IMR-90 (cell line): ENCODE measurements around the gene COL4A2. TPM values are rescaled to one million over a fixed set of nuclear protein-coding genes. Genes with fewer than 3 reads are reported as not detected.
A peak's percentile ranks its signal among the peaks of the same experiment; 100 is the strongest.
"Not testable (repeated sequence)": the region's sequence is repeated elsewhere in the genome, so short reads cannot be mapped to it uniquely, and the experiment has no call there.

Source experiments
- ATAC-seq: fragments of 200-7000 bp; cut with Tn5 transposase; 2 replicates; pipeline ENCODE4 v1.9.1; 2020; ENCODE audit warnings: low read depth, mild to moderate bottlenecking, moderate library complexity
- BruUV-seq: library from RNA; stranded (reverse); fragments of 400-500 nt; replicated peaks from 2 replicates; lab custom pipeline; 2021; lab: Mats Ljungman, UMichigan
- CTCF ChIA-PET: fragments of 300-600 bp; formaldehyde crosslinking; extraction: SDS; loops from one replicate; lab custom pipeline; 2021; ENCODE audit warnings: antibody characterized with exemption; lab: Yijun Ruan, JAX
- POLR2A ChIA-PET: fragments of 300-600 bp; sonication (Branson Sonifier 250); formaldehyde crosslinking; loops from one replicate; lab custom pipeline; 2022; ENCODE audit warnings: antibody characterized with exemption; ENCODE audit not compliant: unreplicated experiment; lab: Charles Lee
- DNase-seq: peaks from one replicate; pipeline ENCODE4 v3.0.0; 2013
- H2AFZ ChIP-seq: replicated peaks from 2 replicates; pipeline ENCODE3; 2013; ENCODE audit warnings: low read length, mild to moderate bottlenecking; ENCODE audit not compliant: poor library complexity
- H2AK5ac ChIP-seq: 2 replicates; pipeline ENCODE4 v1.6.1; 2013; ENCODE audit warnings: low read depth, low read length, inconsistent platforms
- H2AK9ac ChIP-seq: replicated peaks from 2 replicates; pipeline ENCODE3; 2013; ENCODE audit warnings: mild to moderate bottlenecking, low read depth, low read length, moderate library complexity; ENCODE audit not compliant: poor library complexity
- H2BK120ac ChIP-seq: 2 replicates; pipeline ENCODE4 v1.6.1; 2013; ENCODE audit warnings: low read depth, low read length, inconsistent platforms
- H2BK15ac ChIP-seq: 3 replicates; pipeline ENCODE4 v1.6.1; 2013; ENCODE audit warnings: low read depth, low read length, inconsistent platforms
- H2BK20ac ChIP-seq: 2 replicates; pipeline ENCODE4 v1.6.1; 2013; ENCODE audit warnings: low read depth, mild to moderate bottlenecking, inconsistent platforms, low read length, moderate library complexity
- H2BK5ac ChIP-seq: 2 replicates; pipeline ENCODE4 v1.6.1; 2013; ENCODE audit warnings: mild to moderate bottlenecking, low read depth, low read length, inconsistent platforms; ENCODE audit not compliant: poor library complexity, severe bottlenecking
- H3K14ac ChIP-seq: replicated peaks from 2 replicates; pipeline ENCODE4 v1.6.1; 2013; ENCODE audit warnings: low read depth, low read length, inconsistent platforms
- H3K18ac ChIP-seq: 2 replicates; pipeline ENCODE4 v1.6.1; 2013; ENCODE audit warnings: low read depth, low read length, control low read depth
- H3K23ac ChIP-seq: 2 replicates; pipeline ENCODE4 v1.6.1; 2013; ENCODE audit warnings: low read depth, low read length, inconsistent platforms
- H3K27ac ChIP-seq: 2 replicates; pipeline ENCODE4 v1.5.1; 2013; ENCODE audit warnings: mild to moderate bottlenecking, control low read depth, low read length; ENCODE audit not compliant: insufficient read depth
- H3K27me3 ChIP-seq: 2 replicates; pipeline ENCODE4 v1.6.1; 2013; ENCODE audit warnings: low read length; ENCODE audit not compliant: control insufficient read depth, insufficient read depth
- H3K36me3 ChIP-seq: 2 replicates; pipeline ENCODE4 v1.6.1; 2013; ENCODE audit warnings: low read length, mixed read lengths; ENCODE audit not compliant: control insufficient read depth, insufficient read depth
- H3K4ac ChIP-seq: 2 replicates; pipeline ENCODE4 v1.6.1; 2013; ENCODE audit warnings: low read depth, low read length, inconsistent platforms
- H3K4me1 ChIP-seq: 2 replicates; pipeline ENCODE4 v1.6.1; 2013; ENCODE audit warnings: low read length, mixed read lengths; ENCODE audit not compliant: control insufficient read depth, insufficient read depth
- H3K4me2 ChIP-seq: 2 replicates; pipeline ENCODE4 v1.6.1; 2013; ENCODE audit warnings: low read depth, mild to moderate bottlenecking, control low read depth, low read length, moderate library complexity
- H3K4me3 ChIP-seq: 2 replicates; pipeline ENCODE4 v1.5.1; 2013; ENCODE audit warnings: low read depth, mild to moderate bottlenecking, control low read depth, low read length, moderate library complexity; ENCODE audit not compliant: insufficient read depth
- H3K56ac ChIP-seq: 2 replicates; pipeline ENCODE4 v1.6.1; 2013; ENCODE audit warnings: low read length, inconsistent platforms; ENCODE audit not compliant: insufficient read depth; ENCODE audit errors: extremely low read depth
- H3K79me1 ChIP-seq, 2 experiments: 2 replicates each; pipeline ENCODE4 v1.6.1; 2013; ENCODE audit warnings: low read length in 2 of 2, inconsistent platforms in 1 of 2, low read depth in 1 of 2
- H3K9ac ChIP-seq: 2 replicates; pipeline ENCODE4 v1.6.1; 2013; ENCODE audit warnings: low read depth, low read length, control low read depth
- H3K9me1 ChIP-seq: 2 replicates; pipeline ENCODE4 v1.6.1; 2013; ENCODE audit warnings: low read length, inconsistent platforms; ENCODE audit not compliant: insufficient read depth
- H3K9me3 ChIP-seq: 2 replicates; pipeline ENCODE4 v1.6.1; 2013; ENCODE audit warnings: low read length; ENCODE audit not compliant: control insufficient read depth, insufficient read depth
- H4K20me1 ChIP-seq: 2 replicates; pipeline ENCODE4 v1.6.1; 2013; ENCODE audit warnings: low read length, inconsistent platforms; ENCODE audit not compliant: insufficient read depth
- H4K5ac ChIP-seq: 2 replicates; pipeline ENCODE4 v1.6.1; 2013; ENCODE audit warnings: mild to moderate bottlenecking, low read depth, low read length, control low read depth
- H4K8ac ChIP-seq, 2 experiments: 2 replicates each; pipeline ENCODE4 v1.6.1; 2013; ENCODE audit warnings: low read depth in 2 of 2, low read length in 2 of 2, control low read depth in 1 of 2, inconsistent platforms in 1 of 2
- H4K91ac ChIP-seq: 2 replicates; pipeline ENCODE4 v1.6.1; 2013; ENCODE audit warnings: low read depth, low read length, inconsistent platforms; ENCODE audit not compliant: insufficient read depth
- WGBS, 2 experiments: methylation state at CpG; one replicate each; pipeline versions ENCODE4 v1.1.5 to v1.1.7; 2013; ENCODE audit warnings: missing lambda C conversion rate in 2 of 2; ENCODE audit not compliant: insufficient read length in 1 of 2; ENCODE audit errors: extremely low coverage in 2 of 2; 5-methylcytosine and 5-hydroxymethylcytosine counted together
- dilution Hi-C: fragments of 300-500 bp; cut with HindIII; formaldehyde crosslinking; loops from one replicate; pipeline ENCODE4 v1.14.3; 2018; ENCODE audit warnings: low sequenced_read_pairs; ENCODE audit not compliant: unreplicated experiment
- in situ Hi-C: fragments of 300-500 bp; cut with MboI; formaldehyde crosslinking; loops from 3 replicates; pipeline ENCODE4 v1.14.3; 2019; ENCODE audit warnings: low sequenced_read_pairs, inconsistent platforms, mixed read lengths
- intact Hi-C: fragments of 100-400 bp; cut with micrococcal nuclease; formaldehyde crosslinking; loops from 2 replicates; pipeline ENCODE4 v1.10.0; 2022
- polyA plus RNA-seq, 3 experiments: library from polyadenylated mRNA; depleted of rRNA; stranded (reverse); fragments of >200 nt; gene quantifications; 2 replicates each; pipeline ENCODE4 v1.2.3, GENCODE V29; 2012; ENCODE audit warnings: low replicate concordance in 1 of 3
- total RNA-seq: library from RNA; depleted of rRNA; stranded (reverse); fragments of >200 nt; gene quantifications from 2 replicates; pipeline ENCODE4 v1.2.3, GENCODE V29; 2012

COL4A2 gene
- total and polyA plus RNA-seq, 2 of the 4 experiments (the other 2 are of a cell fraction): 90.7 to 457 TPM

DNA sequence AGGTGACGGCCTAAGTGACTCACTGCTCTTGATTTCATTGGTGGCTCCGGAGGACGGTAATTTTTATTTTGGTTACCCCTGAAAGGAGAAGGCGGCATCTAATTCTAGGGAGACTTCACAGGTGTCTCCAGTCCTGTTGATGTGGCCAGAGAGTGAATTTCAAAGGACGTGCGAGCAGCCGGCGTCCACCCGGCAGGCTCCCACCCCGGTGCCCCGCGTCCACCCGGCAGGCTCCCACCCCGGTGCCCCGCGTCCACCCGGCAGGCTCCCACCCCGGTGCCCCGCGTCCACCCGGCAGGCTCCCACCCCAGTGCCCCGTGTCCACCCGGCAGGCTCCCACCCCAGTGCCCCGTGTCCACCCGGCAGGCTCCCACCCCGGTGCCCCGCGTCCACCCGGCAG lies 6.2 kb downstream of the COL4A2 start:
- H3K14ac ChIP-seq, H3K27ac ChIP-seq, H3K4me2 ChIP-seq, H3K56ac ChIP-seq, BruUV-seq, H2BK15ac ChIP-seq, H2AK9ac ChIP-seq, dilution Hi-C loops, H3K9me3 ChIP-seq, H3K4me3 ChIP-seq, in situ Hi-C loops, DNase-seq, H3K9ac ChIP-seq, H2AFZ ChIP-seq, ATAC-seq, CTCF ChIA-PET, H3K27me3 ChIP-seq, H4K5ac ChIP-seq, H4K91ac ChIP-seq, intact Hi-C loops: not testable (repeated sequence)
- Histone ChIP-seq H2AK5ac (peak overlapping the region; percentile 49; the same call in 1 of the 2 replicates), H3K9me1 (peaks cover 44% of the 10 kb centered on the region), H3K18ac (peak overlapping the region; percentile 47; the same call in 1 of the 2 replicates), H3K4ac (0 out of 2 replicates have a peak overlapping the region, but pooled peaks have one; percentile 43), H3K79me1 (peaks cover 8 to 85% of the 10 kb centered on the region in 2 experiments), H3K23ac (0 out of 2 replicates have a peak overlapping the region, but pooled peaks have one; percentile 10), H4K20me1 (peaks cover 79% of the 10 kb centered on the region), H2BK5ac (peak overlapping the region; percentile 44), H4K8ac (peak overlapping the region in 1 of 2 experiments; percentile 30; a peak in 1 of 4 replicates), H3K4me1 (peaks cover 28% of the 10 kb centered on the region), H2BK20ac (0 out of 2 replicates have a peak overlapping the region, but pooled peaks have one; percentile 30), H2BK120ac (0 out of 2 replicates have a peak overlapping the region, but pooled peaks have one; percentile 56), H3K36me3 (peaks cover 67% of the 10 kb centered on the region)
- POLR2A ChIA-PET: interaction anchor here (1.0 kb wide), 1 partner anchor 10 kb away, joined by 4 read pairs; no protein-coding TSS in a partner anchor
- WGBS, 2 experiments: 93% methylated on average over 17 of the region's 29 CpGs; no CpG with 5 or more reads in 1 of the 2 experiments

- ATAC-seq: not testable (repeated sequence)
Observed at GRCh38 chr13:110313733-110314132, 6.6 kb downstream of the COL4A2 start.

More at GRCh38 chr13:110313733-110314132, 6.6 kb downstream of the COL4A2 start:
- H3K23ac ChIP-seq, H2AK5ac ChIP-seq, H3K4ac ChIP-seq, H2AK9ac ChIP-seq, dilution Hi-C loops, H3K4me3 ChIP-seq, BruUV-seq, H2AFZ ChIP-seq, H3K56ac ChIP-seq, CTCF ChIA-PET, H4K91ac ChIP-seq, H2BK120ac ChIP-seq, in situ Hi-C loops, H3K9me3 ChIP-seq, H4K8ac ChIP-seq, H3K14ac ChIP-seq, DNase-seq, H3K27ac ChIP-seq, H2BK15ac ChIP-seq, POLR2A ChIA-PET, H2BK5ac ChIP-seq, H3K4me2 ChIP-seq, H3K27me3 ChIP-seq, H3K9ac ChIP-seq, intact Hi-C loops, H2BK20ac ChIP-seq, H4K5ac ChIP-seq, H3K18ac ChIP-seq: not testable (repeated sequence)
- Histone ChIP-seq H3K79me1 (peaks cover 11 to 87% of the 10 kb centered on the region in 2 experiments), H3K36me3 (peaks cover 69% of the 10 kb centered on the region), H3K9me1 (peaks cover 47% of the 10 kb centered on the region), H3K4me1 (peaks cover 28% of the 10 kb centered on the region), H4K20me1 (peaks cover 78% of the 10 kb centered on the region)
- WGBS, 2 experiments: 90% methylated on average over 2 of the region's 16 CpGs; no CpG with 5 or more reads in 1 of the 2 experiments
